Trophoblast cell (in vitro differentiated cells and primary cell): ENCODE data around the gene ERVV-1. TPM values are rescaled to one million over a fixed set of nuclear protein-coding genes. Genes with fewer than 3 reads are reported as not detected.
"Not testable (repeated sequence)": the region's sequence is repeated elsewhere in the genome, so short reads cannot be mapped to it uniquely, and the experiment has no call there.

Experiments used
- DNase-seq, 2 donors: peaks; one replicate each; pipeline ENCODE4 v3.0.0-alpha.2; 2016
- H2AFZ ChIP-seq: 2 replicates; pipeline ENCODE4 v1.6.1; 2013; ENCODE audit warnings: low read length, moderate library complexity, mild to moderate bottlenecking; ENCODE audit not compliant: insufficient read depth, poor library complexity
- H2AK5ac ChIP-seq: 2 replicates; pipeline ENCODE4 v1.6.1; 2013; ENCODE audit warnings: mild to moderate bottlenecking, low read length
- H2BK120ac ChIP-seq: 2 replicates; pipeline ENCODE4 v1.6.1; 2013; ENCODE audit warnings: low read length, mild to moderate bottlenecking, moderate library complexity; ENCODE audit not compliant: insufficient read depth, poor library complexity
- H2BK12ac ChIP-seq: 2 replicates; pipeline ENCODE4 v1.6.1; 2013; ENCODE audit warnings: mild to moderate bottlenecking, low read length, moderate library complexity
- H2BK5ac ChIP-seq: 2 replicates; pipeline ENCODE4 v1.6.1; 2013; ENCODE audit warnings: low read length, low read depth, moderate library complexity, mild to moderate bottlenecking; ENCODE audit not compliant: poor library complexity
- H3K14ac ChIP-seq: 2 replicates; pipeline ENCODE4 v1.6.1; 2013; ENCODE audit warnings: mild to moderate bottlenecking, low read length
- H3K18ac ChIP-seq: 2 replicates; pipeline ENCODE4 v1.6.1; 2013; ENCODE audit warnings: mild to moderate bottlenecking, low read length
- H3K23ac ChIP-seq: 2 replicates; pipeline ENCODE4 v1.6.1; 2013; ENCODE audit warnings: low read length
- H3K27ac ChIP-seq: 2 replicates; pipeline ENCODE4 v1.5.1; 2013; ENCODE audit warnings: low read depth, mild to moderate bottlenecking, inconsistent platforms, low read length, moderate library complexity
- H3K27me3 ChIP-seq: 2 replicates; pipeline ENCODE4 v1.6.1; 2013; ENCODE audit warnings: inconsistent platforms, mild to moderate bottlenecking, low read length, moderate library complexity; ENCODE audit not compliant: insufficient read depth
- H3K36me3 ChIP-seq, 2 experiments: 1 replicate in 1 of 2; 2 replicates in 1 of 2; pipeline ENCODE4 v1.6.1; 2013; ENCODE audit warnings: low read length in 2 of 2, mild to moderate bottlenecking in 2 of 2, moderate library complexity in 1 of 2; ENCODE audit not compliant: insufficient read depth in 2 of 2, control insufficient read depth in 1 of 2
- H3K4ac ChIP-seq: 2 replicates; pipeline ENCODE4 v1.6.1; 2013; ENCODE audit warnings: low read depth, mild to moderate bottlenecking, low read length, moderate library complexity
- H3K4me1 ChIP-seq, 2 experiments: 1 replicate in 1 of 2; 2 replicates in 1 of 2; pipeline ENCODE4 v1.6.1; 2013; ENCODE audit warnings: low read length in 2 of 2, mild to moderate bottlenecking in 2 of 2, moderate library complexity in 1 of 2; ENCODE audit not compliant: insufficient read depth in 2 of 2, control insufficient read depth in 1 of 2
- H3K4me2 ChIP-seq: 2 replicates; pipeline ENCODE4 v1.6.1; 2013; ENCODE audit warnings: inconsistent platforms, mild to moderate bottlenecking, low read length, moderate library complexity
- H3K4me3 ChIP-seq: 2 replicates; pipeline ENCODE4 v1.5.1; 2013; ENCODE audit warnings: mild to moderate bottlenecking, low read depth, low read length, inconsistent platforms
- H3K79me1 ChIP-seq: one replicate; pipeline ENCODE4 v1.6.1; 2013; ENCODE audit warnings: low read length
- H3K79me2 ChIP-seq: 2 replicates; pipeline ENCODE4 v1.6.1; 2013; ENCODE audit warnings: low read length, mild to moderate bottlenecking; ENCODE audit not compliant: control insufficient read depth, insufficient read depth, poor library complexity
- H3K9ac ChIP-seq: 2 replicates; pipeline ENCODE4 v1.6.1; 2013; ENCODE audit warnings: mild to moderate bottlenecking, low read length
- H3K9me3 ChIP-seq: 2 replicates; pipeline ENCODE4 v1.6.1; 2013; ENCODE audit warnings: low read depth, mild to moderate bottlenecking, control low read depth, inconsistent platforms, low read length; ENCODE audit not compliant: insufficient read depth
- H4K12ac ChIP-seq: 2 replicates; pipeline ENCODE4 v1.6.1; 2013; ENCODE audit warnings: low read depth, mild to moderate bottlenecking, low read length, moderate library complexity
- H4K8ac ChIP-seq: 2 replicates; pipeline ENCODE4 v1.6.1; 2013; ENCODE audit warnings: low read depth, mild to moderate bottlenecking, low read length, moderate library complexity
- H4K91ac ChIP-seq: one replicate; pipeline ENCODE4 v1.6.1; 2013; ENCODE audit warnings: low read depth, mild to moderate bottlenecking, low read length, moderate library complexity
- WGBS: extraction: QIAGEN DNeasy Blood & Tissue Kit; methylation state at CpG from one replicate; pipeline ENCODE4 v1.1.7; 2013; ENCODE audit warnings: missing lambda C conversion rate; ENCODE audit not compliant: insufficient read length, insufficient coverage; ENCODE audit errors: extremely low coverage; 5-methylcytosine and 5-hydroxymethylcytosine counted together
- polyA plus RNA-seq: library from polyadenylated mRNA; stranded (reverse); fragments of 200-250 nt; gene quantifications from 2 replicates; pipeline ENCODE4 v1.2.3, GENCODE V29; 2013

Gene ERVV-1
- 301 and 326 TPM in 2 replicates for polyA plus RNA-seq

GRCh38 chr19:53013621-53014020 lies at the start of gene ERVV-1:
TSS of gene ERVV-1 (plus strand) at chr19:53013921. CDS start at chr19:53014091, 170 bp downstream.
- H4K8ac ChIP-seq, result no peak within 1 kb of the TSS
- H3K18ac ChIP-seq, result no peak within 1 kb of the TSS
- H2AFZ ChIP-seq, result no peak within 1 kb of the TSS
- no peak within 1 kb of the TSS for H3K23ac ChIP-seq
- no peak within 1 kb of the TSS for H3K14ac ChIP-seq
- H3K4me1 ChIP-seq, result peaks cover 7 to 10% of the 10 kb centered on the region in 2 experiments
- no peaks in the 10 kb centered on the region for H3K79me2 ChIP-seq
- H2BK120ac ChIP-seq, result no peak within 1 kb of the TSS
- no peak within 1 kb of the TSS for H3K4me2 ChIP-seq
- no CpG with 5 or more reads among the region's 7 CpGs for WGBS
- H3K4me3 ChIP-seq, result no peak within 1 kb of the TSS
- H3K9ac ChIP-seq, result no peak within 1 kb of the TSS
- no peaks in the 10 kb centered on the region for H3K27me3 ChIP-seq
- H3K36me3 ChIP-seq, result no peaks in the 10 kb centered on the region
- H2AK5ac ChIP-seq, result no peak within 1 kb of the TSS
- H3K79me1 ChIP-seq, result peaks cover 15% of the 10 kb centered on the region
- H4K91ac ChIP-seq, result no peak within 1 kb of the TSS
- H2BK12ac ChIP-seq, result no peak within 1 kb of the TSS
- H3K9me3 ChIP-seq, result peaks cover 3% of the 10 kb centered on the region
- no peak for DNase-seq
- no peak within 1 kb of the TSS for H3K27ac ChIP-seq
- H3K4ac ChIP-seq, result no peak within 1 kb of the TSS
- no peak within 1 kb of the TSS for H4K12ac ChIP-seq
- H2BK5ac ChIP-seq, result no peak within 1 kb of the TSS

- H3K79me2 ChIP-seq, result peaks cover 2% of the 10 kb centered on the region
- DNase-seq, result no peak
- no peak overlapping the region for H4K8ac ChIP-seq
- H3K18ac ChIP-seq, result no peak overlapping the region
- H3K23ac ChIP-seq, result no peak overlapping the region
- no peak overlapping the region for H4K12ac ChIP-seq
- no peak overlapping the region for H3K27ac ChIP-seq
- no peak overlapping the region for H3K4ac ChIP-seq
- H3K27me3 ChIP-seq, result no peaks in the 10 kb centered on the region
- H3K14ac ChIP-seq, result no peak overlapping the region
- H3K79me1 ChIP-seq, result peaks cover 5% of the 10 kb centered on the region
- H2BK120ac ChIP-seq, result no peak overlapping the region
- H2AFZ ChIP-seq, result no peak overlapping the region
- no peak overlapping the region for H2AK5ac ChIP-seq
- H3K9ac ChIP-seq, result no peak overlapping the region
- no peak overlapping the region for H2BK5ac ChIP-seq
- H2BK12ac ChIP-seq, result no peak overlapping the region
- no CpG with 5 or more reads among the region's 2 CpGs for WGBS
- peaks cover 3% of the 10 kb centered on the region for H3K9me3 ChIP-seq
- peaks cover 9 to 16% of the 10 kb centered on the region in 2 experiments for H3K36me3 ChIP-seq
- no peak overlapping the region for H4K91ac ChIP-seq
- no peak overlapping the region for H3K4me2 ChIP-seq
- no peak overlapping the region for H3K4me3 ChIP-seq
- peaks cover 0 to 3% of the 10 kb centered on the region in 2 experiments for H3K4me1 ChIP-seq
Measured at GRCh38 chr19:52967772-52968171, 45.9 kb upstream of the ERVV-1 start.

- H3K79me2 ChIP-seq, result no peaks in the 10 kb centered on the region
Measured at GRCh38 chr19:52981329-52981728, 32.4 kb upstream of the ERVV-1 start.

GRCh38 chr19:52983167-52983566 lies 30.6 kb upstream of the ERVV-1 start:
- H3K79me2 ChIP-seq, H3K4me3 ChIP-seq, H3K4me2 ChIP-seq, H3K18ac ChIP-seq, H2BK5ac ChIP-seq, H4K91ac ChIP-seq, H3K27ac ChIP-seq, H3K4ac ChIP-seq, H4K12ac ChIP-seq, H2BK12ac ChIP-seq, H3K23ac ChIP-seq, H3K27me3 ChIP-seq, H2AFZ ChIP-seq, H3K79me1 ChIP-seq, H2BK120ac ChIP-seq, H2AK5ac ChIP-seq, H3K14ac ChIP-seq, H3K9ac ChIP-seq, H3K4me1 ChIP-seq, H4K8ac ChIP-seq: not testable (repeated sequence)
- WGBS, result no CpG with 5 or more reads among the region's 3 CpGs
- DNase-seq, result peak; percentile 15 to 53
- Histone ChIP-seq H3K9me3 (peaks cover 21% of the 10 kb centered on the region), H3K36me3 (peaks cover 30 to 56% of the 10 kb centered on the region in 2 experiments)

More at GRCh38 chr19:52981329-52981728, 32.4 kb upstream of the ERVV-1 start:
- no peak overlapping the region for H3K14ac ChIP-seq
- H2BK5ac ChIP-seq, result no peak overlapping the region
- H2BK120ac ChIP-seq, result no peak overlapping the region
- no peak overlapping the region for H4K8ac ChIP-seq
- no peak for DNase-seq
- H3K4ac ChIP-seq, result no peak overlapping the region
- H3K18ac ChIP-seq, result no peak overlapping the region
- H3K4me2 ChIP-seq, result no peak overlapping the region
- no peak overlapping the region for H4K91ac ChIP-seq
- peaks cover 27 to 50% of the 10 kb centered on the region in 2 experiments for H3K36me3 ChIP-seq
- WGBS, result no CpG with 5 or more reads among the region's 4 CpGs
- H3K9ac ChIP-seq, result no peak overlapping the region
- H3K79me1 ChIP-seq, result no peaks in the 10 kb centered on the region
- H2AK5ac ChIP-seq, result no peak overlapping the region
- no peaks in the 10 kb centered on the region for H3K4me1 ChIP-seq
- H2AFZ ChIP-seq, result no peak overlapping the region
- no peak overlapping the region for H3K23ac ChIP-seq
- H3K27ac ChIP-seq, result no peak overlapping the region
- peaks cover 15% of the 10 kb centered on the region for H3K9me3 ChIP-seq
- no peak overlapping the region for H2BK12ac ChIP-seq
- no peak overlapping the region for H4K12ac ChIP-seq
- peaks cover under 1% of the 10 kb centered on the region for H3K27me3 ChIP-seq
- H3K4me3 ChIP-seq, result no peak overlapping the region
